Measurements from ENCODE around the gene TBXA2R.
A peak's percentile ranks its signal among the peaks of the same experiment; 100 is the strongest.

- TF ChIP-seq SP1 (CRISPR knock-in tag; conservative IDR thresholded peaks at IDR 0.05) (no peak), ZBTB21 (CRISPR knock-in tag; IDR thresholded peaks at IDR 0.05; ENCODE audit: borderline replicate concordance) (no peak), NR3C1 (CRISPR knock-in tag; conservative IDR thresholded peaks at IDR 0.05; ENCODE audit: low read depth) (no peak), STAT6 (CRISPR knock-in tag; conservative IDR thresholded peaks at IDR 0.05; ENCODE audit: low read depth) (no peak), SMAD3 (CRISPR knock-in tag; IDR thresholded peaks at IDR 0.05; ENCODE audit: borderline replicate concordance) (no peak), FOXJ3 (CRISPR knock-in tag; IDR thresholded peaks at IDR 0.05; ENCODE audit: borderline replicate concordance) (no peak), ETV6 (CRISPR knock-in tag; IDR thresholded peaks at IDR 0.05) (no peak), ATF6 (CRISPR knock-in tag; IDR thresholded peaks at IDR 0.05) (no peak), NFYB (CRISPR knock-in tag; conservative IDR thresholded peaks at IDR 0.05; ENCODE audit: low read depth) (no peak), ATF3 (CRISPR knock-in tag; conservative IDR thresholded peaks at IDR 0.05) (no peak)
- TF ChIP-seq, protein P1, sequence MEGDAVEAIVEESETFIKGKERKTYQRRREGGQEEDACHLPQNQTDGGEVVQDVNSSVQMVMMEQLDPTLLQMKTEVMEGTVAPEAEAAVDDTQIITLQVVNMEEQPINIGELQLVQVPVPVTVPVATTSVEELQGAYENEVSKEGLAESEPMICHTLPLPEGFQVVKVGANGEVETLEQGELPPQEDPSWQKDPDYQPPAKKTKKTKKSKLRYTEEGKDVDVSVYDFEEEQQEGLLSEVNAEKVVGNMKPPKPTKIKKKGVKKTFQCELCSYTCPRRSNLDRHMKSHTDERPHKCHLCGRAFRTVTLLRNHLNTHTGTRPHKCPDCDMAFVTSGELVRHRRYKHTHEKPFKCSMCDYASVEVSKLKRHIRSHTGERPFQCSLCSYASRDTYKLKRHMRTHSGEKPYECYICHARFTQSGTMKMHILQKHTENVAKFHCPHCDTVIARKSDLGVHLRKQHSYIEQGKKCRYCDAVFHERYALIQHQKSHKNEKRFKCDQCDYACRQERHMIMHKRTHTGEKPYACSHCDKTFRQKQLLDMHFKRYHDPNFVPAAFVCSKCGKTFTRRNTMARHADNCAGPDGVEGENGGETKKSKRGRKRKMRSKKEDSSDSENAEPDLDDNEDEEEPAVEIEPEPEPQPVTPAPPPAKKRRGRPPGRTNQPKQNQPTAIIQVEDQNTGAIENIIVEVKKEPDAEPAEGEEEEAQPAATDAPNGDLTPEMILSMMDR (IDR thresholded peaks at IDR 0.05), result peak; percentile 43
- TF ChIP-seq, protein P2, sequence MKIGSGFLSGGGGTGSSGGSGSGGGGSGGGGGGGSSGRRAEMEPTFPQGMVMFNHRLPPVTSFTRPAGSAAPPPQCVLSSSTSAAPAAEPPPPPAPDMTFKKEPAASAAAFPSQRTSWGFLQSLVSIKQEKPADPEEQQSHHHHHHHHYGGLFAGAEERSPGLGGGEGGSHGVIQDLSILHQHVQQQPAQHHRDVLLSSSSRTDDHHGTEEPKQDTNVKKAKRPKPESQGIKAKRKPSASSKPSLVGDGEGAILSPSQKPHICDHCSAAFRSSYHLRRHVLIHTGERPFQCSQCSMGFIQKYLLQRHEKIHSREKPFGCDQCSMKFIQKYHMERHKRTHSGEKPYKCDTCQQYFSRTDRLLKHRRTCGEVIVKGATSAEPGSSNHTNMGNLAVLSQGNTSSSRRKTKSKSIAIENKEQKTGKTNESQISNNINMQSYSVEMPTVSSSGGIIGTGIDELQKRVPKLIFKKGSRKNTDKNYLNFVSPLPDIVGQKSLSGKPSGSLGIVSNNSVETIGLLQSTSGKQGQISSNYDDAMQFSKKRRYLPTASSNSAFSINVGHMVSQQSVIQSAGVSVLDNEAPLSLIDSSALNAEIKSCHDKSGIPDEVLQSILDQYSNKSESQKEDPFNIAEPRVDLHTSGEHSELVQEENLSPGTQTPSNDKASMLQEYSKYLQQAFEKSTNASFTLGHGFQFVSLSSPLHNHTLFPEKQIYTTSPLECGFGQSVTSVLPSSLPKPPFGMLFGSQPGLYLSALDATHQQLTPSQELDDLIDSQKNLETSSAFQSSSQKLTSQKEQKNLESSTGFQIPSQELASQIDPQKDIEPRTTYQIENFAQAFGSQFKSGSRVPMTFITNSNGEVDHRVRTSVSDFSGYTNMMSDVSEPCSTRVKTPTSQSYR (CRISPR knock-in tag; IDR thresholded peaks at IDR 0.05), result no peak
Observed at GRCh38 chr19:3599776-3600187, 6.9 kb downstream of the TBXA2R start.
